ENCODE results near the gene KIF1C. TPM values are rescaled to one million over a fixed set of nuclear protein-coding genes. Genes with fewer than 3 reads are reported as not detected.

Gene KIF1C
- total RNA-seq, 1 experiment from 2014 or later, result 85.6 TPM

GRCh38 chr17:5002121-5002788, 4.5 kb downstream of the KIF1C start:
- H3K23ac ChIP-seq (ENCODE audit: insufficient read length, low read depth, low read length), result no peak overlapping the region
- peaks cover 2% of the 10 kb centered on the region for H3K4me1 ChIP-seq (ENCODE audit: insufficient read depth, low read length)
- H3K14ac ChIP-seq (ENCODE audit: insufficient read depth, low read length), result no peak overlapping the region
- H3K9ac ChIP-seq (ENCODE audit: extremely low read depth, insufficient read length, low read length), result no peak overlapping the region
- no peak for DNase-seq
- no peak overlapping the region for H2BK20ac ChIP-seq (ENCODE audit: low read depth, low read length, poor library complexity, severe bottlenecking)
- no peak overlapping the region for H3K18ac ChIP-seq (ENCODE audit: insufficient read length, low read depth, low read length)
- peaks cover 8% of the 10 kb centered on the region for H3K79me1 ChIP-seq (ENCODE audit: insufficient read depth, low read depth, low read length, poor library complexity, severe bottlenecking)
- no peak overlapping the region for H3K27ac Mint-ChIP-seq
- no peak overlapping the region; a peak in 1 of 5 replicates for H3K4me3 Mint-ChIP-seq
- H3K23me2 ChIP-seq (ENCODE audit: insufficient read length, low read depth, low read length, poor library complexity, severe bottlenecking), result peaks cover 7% of the 10 kb centered on the region
- H3K79me2 ChIP-seq (ENCODE audit: insufficient read depth, low read length), result peaks cover 4% of the 10 kb centered on the region; the same call in 1 of the 2 replicates
- TF ChIP-seq CTCF (conservative IDR thresholded peaks at IDR 0.05), result no peak
- H3K27me3 ChIP-seq (ENCODE audit: insufficient read depth, low read length), result no peaks in the 10 kb centered on the region
- no peak overlapping the region for H4K91ac ChIP-seq (ENCODE audit: insufficient read length, low read depth, low read length)
- H4K5ac ChIP-seq (ENCODE audit: insufficient read length, low read depth, low read length), result no peak overlapping the region
- H2AFZ ChIP-seq (ENCODE audit: low read length), result no peak overlapping the region
- no peak overlapping the region for H3K56ac ChIP-seq (ENCODE audit: insufficient read length, low read depth, low read length)
- H3K9me3 ChIP-seq (ENCODE audit: control insufficient read depth, low read depth, low read length), result no peaks in the 10 kb centered on the region
- no peak overlapping the region for H3T11ph ChIP-seq (ENCODE audit: low read length)
- H2BK15ac ChIP-seq (ENCODE audit: low read depth, low read length), result no peak overlapping the region
- no peak overlapping the region for H4K8ac ChIP-seq (replicated peaks; ENCODE audit: insufficient read length, low read depth, low read length)
- no peak overlapping the region for H2BK5ac ChIP-seq (ENCODE audit: insufficient read length, low read length)
- no peaks in the 10 kb centered on the region for H4K20me1 ChIP-seq (ENCODE audit: control insufficient read depth, insufficient read depth, insufficient read length)
- H3K4ac ChIP-seq (ENCODE audit: low read depth, low read length), result no peak overlapping the region
- whole genome bisulfite sequencing (ENCODE audit: extremely low coverage, insufficient read length, low lambda C conversion rate), result no CpG with 5 or more reads among the region's 20 CpGs
- no peak overlapping the region for H3K4me2 ChIP-seq (ENCODE audit: insufficient read depth, insufficient read length, low read length)
- H2BK12ac ChIP-seq (ENCODE audit: insufficient read length, low read depth, low read length), result no peak overlapping the region
- H3K27me3 Mint-ChIP-seq (ENCODE audit: low read depth), result no peaks in the 10 kb centered on the region
- H2AK5ac ChIP-seq (ENCODE audit: insufficient read length, low read length), result no peak overlapping the region
- H3K27ac ChIP-seq (ENCODE audit: insufficient read length, low read depth, low read length), result no peak overlapping the region
- H2BK120ac ChIP-seq (ENCODE audit: low read depth, low read length, poor library complexity, severe bottlenecking), result no peak overlapping the region
- no peaks in the 10 kb centered on the region for H3K9me3 Mint-ChIP-seq
- H3K4me1 Mint-ChIP-seq, result peaks cover 9 to 16% of the 10 kb centered on the region in 2 experiments
- peaks cover 48 to 66% (median 61%) of the 10 kb centered on the region in 3 experiments for H3K36me3 Mint-ChIP-seq (ENCODE audit: insufficient read depth in 1 of 3, low read depth in 3 of 3)

Data from H9 (cell line).